Esophagus mucosa (tissue), 1 donor: ENCODE results near the gene GARIN5B. TPM values are rescaled to one million over a fixed set of nuclear protein-coding genes. Genes with fewer than 3 reads are reported as not detected.

Source experiments
- ATAC-seq: fragments of 200-7000 bp; cut with Tn5 transposase; one replicate; pipeline ENCODE4 v1.9.1; 2020
- total RNA-seq: library from RNA; stranded (reverse); gene quantifications from one replicate; pipeline ENCODE4 v1.2.4, GENCODE V29; 2023
- donor health status: DM: yes; HTN: yes; CAD: no.

GARIN5B gene
- total RNA-seq, 1 donor from 2014 or later: not detected

DNA sequence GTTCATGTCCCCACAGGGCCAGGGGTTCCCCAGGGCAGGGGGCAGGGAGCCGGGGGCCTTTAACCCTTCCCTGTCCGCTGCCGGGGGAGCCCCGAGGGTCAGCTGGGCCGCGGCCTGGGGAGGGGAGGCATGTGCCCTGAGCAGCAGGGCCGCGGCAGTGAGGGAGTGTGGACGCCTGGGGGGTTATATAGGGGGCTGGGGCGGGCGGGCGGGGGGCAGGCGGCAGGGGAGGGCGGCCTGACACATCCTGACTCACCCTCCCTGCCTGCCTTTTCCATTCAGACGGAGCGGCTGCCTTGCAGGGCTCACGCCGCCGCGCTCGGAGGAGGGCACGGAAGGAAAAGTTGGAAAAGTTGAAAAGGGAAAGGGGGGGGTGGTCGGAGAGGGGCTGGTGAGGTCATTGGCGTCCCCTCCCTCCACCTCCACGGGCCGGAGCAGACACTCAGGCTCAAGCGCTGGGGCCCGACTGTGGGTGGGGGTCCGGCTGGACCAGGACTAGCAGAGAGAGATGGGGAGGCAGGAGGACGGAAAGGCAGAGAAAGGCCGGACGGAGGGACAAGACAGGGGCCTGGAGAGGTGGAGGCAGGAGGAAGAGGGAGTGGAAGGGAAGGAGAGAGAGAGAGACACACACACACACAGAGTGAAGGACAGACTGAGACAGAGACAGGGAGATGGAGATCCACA lies 7.4 kb upstream of the GARIN5B start, which contains the start of gene IL11:
IL11 (minus strand) TSS at position 159 of the 684 bp plus-strand sequence; CDS start at position 6, 153 bp downstream.
- ATAC-seq: no peak

DNA sequence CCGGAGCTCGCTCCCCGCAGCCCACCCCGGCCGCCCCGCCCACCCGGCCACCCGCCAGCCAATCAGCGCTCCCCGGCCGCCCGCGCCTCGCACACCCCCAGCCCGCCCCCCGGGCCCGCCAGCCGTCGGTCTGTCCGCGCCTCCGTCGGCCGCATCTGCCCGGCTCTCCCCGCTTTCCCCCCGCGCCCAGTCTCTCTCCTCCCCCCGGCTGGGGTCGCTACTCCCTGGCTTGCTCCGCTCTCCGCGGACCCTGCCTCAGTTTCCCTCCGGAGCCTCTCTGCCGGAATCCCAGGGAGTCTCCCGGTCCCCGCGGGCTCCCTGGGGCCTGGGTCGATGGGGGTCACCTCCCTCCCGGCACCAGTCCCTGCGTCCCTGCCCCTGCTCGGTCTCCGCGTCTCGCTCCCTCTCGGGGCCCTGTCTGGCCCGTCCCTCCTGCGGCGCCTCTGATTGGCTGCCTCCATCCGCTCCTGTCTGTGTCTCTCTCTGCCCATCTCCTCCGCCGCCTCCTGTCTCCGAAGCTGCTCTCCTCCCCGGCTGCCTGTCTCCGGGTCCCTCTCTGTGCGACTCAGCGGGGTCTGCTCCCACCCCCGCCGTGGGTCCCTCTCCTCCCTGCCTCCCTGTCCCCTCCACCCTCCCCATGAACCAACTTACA lies 6.7 kb upstream of the GARIN5B start:
- peak; percentile 2 for ATAC-seq

DNA sequence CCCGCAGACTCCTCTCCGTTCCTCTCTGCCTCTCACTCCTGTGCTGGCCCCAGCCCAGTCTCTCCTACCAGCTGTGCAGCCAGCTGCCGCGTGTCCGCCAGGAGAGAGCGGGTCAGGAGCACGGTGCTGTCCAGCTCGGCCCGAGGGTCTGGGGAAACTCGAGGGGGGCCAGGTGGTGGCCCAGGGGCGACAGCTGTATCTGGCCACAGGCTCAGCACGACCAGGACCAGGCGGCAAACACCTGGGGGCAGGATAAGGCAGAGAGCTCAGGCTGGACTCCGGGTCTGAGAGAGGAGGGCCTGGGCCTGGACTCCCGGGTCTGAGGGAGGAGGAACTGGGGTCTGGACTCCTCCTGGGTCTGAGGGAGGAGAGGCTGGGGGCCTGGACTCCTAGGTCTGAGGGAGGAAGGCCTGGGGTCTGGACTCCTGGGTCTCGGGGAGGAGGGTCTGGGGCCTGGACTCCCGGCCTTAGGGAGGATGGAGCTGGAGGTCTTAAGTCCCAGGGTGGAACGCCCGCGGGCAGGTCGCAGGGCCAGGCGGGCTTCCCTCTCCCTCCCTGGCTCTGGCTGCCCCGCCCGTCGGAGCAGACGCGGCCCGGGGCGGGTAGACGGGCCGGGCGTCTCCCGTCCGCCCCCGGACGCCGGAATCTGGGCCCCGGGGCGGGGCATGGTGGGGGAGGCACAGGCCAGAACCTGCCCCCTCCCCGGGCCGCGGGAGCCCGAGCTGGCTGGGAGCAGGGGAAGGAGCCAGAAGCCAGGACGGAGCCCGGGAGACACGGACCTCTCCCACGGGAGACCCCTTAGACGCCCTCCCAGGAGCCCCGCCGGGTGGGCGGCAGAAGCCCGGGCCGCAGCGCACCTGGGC lies 5.9 kb upstream of the GARIN5B start:
- ATAC-seq: peak; percentile 31

DNA sequence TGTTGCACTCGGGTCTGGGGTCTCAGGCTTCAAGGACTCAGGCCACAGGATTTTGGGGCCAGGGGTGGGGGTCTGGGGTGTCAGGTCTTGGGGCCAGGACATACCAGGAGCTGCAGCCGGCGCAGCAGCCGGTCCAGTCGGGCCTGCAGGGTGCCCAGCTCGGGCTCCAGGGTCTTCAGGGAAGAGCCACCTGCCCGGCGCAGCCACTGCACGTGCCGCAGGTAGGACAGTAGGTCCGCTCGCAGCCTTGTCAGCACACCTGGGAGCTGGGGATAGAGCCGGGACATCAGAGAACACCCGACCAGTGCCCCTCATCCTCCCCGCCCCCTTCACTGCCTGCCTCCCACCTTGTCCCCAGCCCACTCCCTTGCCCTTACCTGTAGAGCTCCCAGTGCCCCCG lies 5.0 kb upstream of the GARIN5B start:
- no peak for ATAC-seq

DNA sequence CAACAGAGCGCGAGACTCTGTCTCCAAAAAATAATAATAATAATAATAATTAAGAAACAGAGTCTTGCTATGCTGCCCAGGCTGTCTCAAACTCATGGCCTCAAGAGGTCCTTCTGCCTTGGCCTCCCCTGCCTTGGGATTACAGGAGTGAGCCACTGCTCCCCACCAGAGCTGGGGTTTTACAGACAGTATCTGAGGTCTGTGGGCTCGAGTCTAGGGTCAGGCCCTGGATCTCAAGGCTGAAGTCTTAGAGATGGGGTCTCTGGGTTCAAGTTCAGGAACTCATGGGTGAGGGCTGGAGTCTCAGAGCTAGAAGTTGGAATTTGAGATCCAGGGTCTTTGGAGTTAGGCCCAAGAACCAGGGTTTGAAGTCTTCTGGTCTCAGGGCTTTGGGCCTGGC lies 3.7 kb upstream of the GARIN5B start:
- no peak for ATAC-seq

DNA sequence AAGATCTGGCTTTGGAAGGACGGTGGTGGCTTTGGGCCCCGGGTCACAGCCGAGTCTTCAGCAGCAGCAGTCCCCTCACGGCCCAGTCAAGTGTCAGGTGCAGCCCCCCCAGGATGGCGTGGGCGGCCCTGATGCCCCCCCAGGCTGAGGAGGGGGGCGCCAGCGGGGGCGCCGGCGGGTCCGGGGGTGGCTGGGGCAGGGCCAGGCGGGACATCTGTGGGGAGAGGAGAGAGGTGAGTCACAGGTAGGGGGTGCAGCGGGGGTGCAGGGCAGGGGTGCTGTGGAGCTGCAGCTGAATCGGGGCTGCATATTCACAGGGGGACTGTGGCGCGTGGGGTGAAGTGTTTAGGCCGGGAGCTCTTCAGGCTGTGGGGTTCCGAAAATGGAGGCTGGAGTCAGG lies 2.9 kb upstream of the GARIN5B start:
- ATAC-seq: no peak

DNA sequence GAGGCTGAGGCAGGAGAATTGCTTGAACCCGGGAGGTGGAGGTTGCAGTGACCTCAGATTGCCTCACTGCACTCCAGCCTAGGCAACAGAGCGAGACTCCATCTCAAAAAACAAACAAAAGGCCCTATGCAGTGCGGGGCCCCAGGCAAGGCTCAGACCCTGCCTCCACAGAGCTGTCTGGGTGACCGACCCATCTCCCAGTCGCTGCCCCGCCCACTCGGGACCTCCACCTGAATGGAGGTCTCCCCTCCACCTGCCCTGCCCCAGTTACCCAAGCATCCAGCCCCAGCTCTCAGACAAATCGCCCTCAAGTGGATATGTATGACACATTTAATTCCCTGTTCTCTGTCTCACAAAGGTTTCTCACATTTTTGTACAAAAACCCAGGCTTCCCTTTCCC lies 2.2 kb upstream of the GARIN5B start:
- ATAC-seq: no peak

DNA sequence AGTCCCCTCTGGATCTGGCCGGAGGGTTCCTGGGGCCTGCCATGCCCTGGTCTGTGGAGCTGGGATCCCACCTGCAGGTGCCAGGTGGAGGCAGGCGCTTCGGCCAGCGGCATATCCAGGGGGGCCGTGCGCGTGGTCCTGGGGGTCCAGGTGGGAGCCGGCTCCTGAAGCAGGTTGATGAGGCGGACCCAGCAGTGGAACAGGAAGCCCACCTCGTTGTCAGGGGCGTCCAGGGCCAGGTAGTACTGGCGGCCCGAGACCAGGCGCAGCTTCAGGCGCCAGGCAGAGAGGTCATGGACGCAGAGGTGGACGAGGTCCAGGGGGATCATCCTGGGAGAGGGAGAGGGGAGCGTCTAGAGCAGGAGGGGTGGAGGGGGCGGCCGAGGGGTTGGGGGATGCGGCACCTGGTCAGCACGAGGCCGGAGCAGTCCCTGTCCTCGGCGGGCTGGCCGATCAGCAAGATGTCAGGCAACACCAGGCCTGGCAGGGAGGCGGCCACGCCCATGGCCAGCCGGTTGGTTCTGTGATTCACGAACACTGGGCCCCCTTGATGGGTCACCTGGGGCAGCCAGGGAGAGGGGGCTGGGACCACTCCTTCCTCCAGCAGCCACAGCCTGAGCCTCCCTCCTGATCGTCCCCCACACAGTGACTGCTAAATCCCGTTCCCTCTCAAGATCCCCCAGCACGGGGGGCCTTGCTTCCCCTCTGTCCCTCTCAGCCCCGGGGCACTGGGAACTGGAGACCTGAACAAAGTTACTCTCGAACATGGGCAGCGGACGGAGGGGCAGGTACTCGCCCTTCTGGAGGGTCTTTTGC lies 678 bp downstream of the GARIN5B start:
- no peak for ATAC-seq

DNA sequence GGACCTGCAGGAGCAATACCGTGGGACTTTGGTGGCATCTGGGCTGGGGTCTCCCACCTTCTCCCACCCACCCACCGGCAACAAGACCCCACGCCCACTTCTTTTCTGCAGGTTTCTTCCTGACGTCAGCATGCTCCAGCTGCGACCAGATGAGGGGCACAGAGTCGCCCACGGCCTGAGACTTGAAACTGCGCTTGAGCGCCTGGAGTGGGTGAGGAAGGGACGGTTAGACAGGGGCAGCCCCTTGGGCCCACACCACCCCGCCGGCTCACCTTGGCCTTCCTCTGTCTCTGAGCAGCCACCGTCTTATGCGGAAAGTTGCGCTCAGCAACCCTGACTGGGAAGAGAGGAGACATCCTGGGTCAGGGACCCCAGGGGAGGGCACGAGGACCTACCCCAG lies 2.2 kb downstream of the GARIN5B start:
- no peak for ATAC-seq

DNA sequence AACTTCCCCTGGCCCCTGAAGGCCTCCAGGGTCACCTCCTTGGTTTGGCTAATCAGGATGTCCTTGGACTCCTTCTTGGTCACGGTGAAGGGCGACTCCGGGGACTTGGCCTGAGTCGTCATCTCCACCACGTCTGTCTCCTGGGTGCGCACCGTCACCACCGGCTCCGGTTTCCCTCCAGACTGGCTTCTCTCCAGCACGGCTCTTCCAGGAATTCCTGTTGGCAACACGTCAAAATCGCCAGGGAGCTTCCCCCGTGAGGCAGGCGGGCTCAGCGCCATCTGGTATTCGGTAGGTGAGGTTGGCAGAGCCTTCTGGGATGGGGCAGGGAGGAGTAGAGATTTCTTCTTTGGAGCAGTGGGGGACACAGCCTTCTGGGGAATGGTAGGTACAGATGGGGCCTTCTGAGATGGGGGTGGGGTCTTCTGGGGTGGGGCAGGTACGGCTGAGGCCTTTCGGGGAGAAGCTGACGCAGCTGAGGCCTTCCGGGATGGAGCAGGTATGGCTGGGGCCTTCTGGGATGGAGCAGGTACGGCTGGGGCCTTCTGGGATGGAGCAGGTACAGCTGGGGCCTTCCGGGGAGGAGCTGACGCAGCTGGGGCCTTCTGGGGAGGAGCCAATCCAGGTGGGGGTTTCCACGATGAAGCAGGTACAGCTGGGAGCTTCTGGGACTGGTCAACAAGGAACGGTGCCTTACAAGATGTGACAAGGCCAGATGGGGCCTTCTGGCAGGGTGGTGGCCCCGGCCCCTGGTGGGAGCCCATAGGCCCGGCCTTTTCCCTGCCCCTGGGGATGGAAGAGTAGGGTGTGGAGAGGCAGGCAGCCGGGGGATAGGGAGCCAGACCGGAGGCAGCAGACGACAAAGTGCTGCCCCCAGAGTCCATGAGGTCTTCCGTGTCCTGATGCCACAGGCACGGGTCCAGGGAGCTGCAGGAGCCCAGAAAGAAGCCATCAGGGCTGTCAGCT lies 3.8 kb downstream of the GARIN5B start:
- no peak for ATAC-seq

DNA sequence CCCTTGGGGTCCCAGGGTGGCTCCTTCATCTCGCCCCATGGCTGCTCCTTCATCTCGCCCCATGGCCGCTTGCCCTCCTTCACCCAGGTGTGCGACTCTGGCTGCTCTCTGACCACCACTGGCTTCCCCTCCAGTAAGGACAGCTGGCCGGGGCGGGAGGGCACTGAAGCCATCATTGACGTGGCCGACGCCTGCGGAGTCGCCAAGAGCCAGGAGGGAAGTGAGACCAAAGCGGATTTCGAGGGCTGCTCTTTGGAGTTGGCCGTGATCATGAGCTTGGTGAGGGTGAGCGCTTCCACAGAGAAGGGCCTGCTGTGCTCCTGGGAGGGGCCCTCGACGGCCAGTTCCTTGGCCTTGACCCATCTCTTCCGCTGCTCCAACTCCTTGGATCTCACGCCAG lies 4.6 kb downstream of the GARIN5B start:
- ATAC-seq: no peak

DNA sequence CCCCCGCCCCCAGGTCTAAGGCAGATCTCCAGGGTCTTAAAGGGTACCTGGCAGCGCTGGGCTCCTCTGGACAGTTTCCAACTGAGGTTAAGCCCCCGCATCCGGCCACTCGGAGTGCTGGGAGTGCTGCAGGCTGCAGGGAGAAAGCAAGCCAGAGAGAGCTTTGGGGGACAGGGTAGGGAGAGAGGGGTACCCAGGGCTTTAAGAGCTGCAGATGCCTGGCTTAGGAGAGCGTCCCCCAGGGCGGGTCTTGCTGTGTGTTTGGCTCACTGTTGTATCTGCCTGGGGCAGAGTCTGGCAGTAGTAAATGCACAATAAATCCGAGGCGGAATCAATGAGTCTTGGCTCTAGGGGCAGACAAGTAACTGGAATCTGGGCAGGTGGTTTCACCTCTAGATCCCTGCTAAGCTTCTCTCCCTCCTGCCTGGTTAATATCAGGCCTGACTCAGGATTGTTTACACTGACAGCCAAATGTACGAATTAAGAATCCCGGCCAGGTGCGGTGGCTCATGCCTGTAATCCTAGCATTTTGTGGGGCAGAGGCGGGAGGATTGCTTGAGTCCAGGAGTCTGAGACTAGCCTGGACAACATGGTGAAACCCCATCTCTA lies 7.7 kb downstream of the GARIN5B start:
- ATAC-seq: peak; percentile 52

DNA sequence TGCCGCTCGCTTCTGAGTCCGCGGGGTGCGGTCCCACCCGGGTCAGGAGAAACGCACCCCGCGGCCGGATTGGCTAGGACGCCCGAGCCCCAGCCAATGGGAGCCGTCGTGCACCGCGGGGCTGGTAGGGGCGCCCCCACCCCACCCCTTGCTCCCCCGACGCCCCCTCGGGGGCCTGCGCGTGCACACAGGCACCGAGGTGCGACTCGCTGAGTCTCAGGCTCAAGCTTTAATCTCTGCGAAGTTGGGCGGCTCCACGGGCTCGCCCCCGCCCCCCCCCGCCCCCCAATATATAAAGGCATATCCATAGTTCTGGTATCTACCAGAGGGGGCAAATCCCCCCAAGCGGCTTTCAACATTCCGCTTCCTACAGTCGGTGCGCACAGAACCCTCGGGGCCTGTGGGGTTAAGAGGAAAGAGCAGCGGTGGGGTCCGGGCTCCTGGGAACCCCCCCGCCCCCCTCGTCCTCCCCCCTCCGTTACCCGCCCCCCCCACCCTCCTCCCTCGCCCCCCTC lies 8.3 kb downstream of the GARIN5B start, which contains the start of gene COX6B2:
COX6B2 (minus strand) TSS at position 22 of the 515 bp plus-strand sequence. CDS start 198 bp downstream, outside the sequence.
- ATAC-seq: peak; percentile 12

DNA sequence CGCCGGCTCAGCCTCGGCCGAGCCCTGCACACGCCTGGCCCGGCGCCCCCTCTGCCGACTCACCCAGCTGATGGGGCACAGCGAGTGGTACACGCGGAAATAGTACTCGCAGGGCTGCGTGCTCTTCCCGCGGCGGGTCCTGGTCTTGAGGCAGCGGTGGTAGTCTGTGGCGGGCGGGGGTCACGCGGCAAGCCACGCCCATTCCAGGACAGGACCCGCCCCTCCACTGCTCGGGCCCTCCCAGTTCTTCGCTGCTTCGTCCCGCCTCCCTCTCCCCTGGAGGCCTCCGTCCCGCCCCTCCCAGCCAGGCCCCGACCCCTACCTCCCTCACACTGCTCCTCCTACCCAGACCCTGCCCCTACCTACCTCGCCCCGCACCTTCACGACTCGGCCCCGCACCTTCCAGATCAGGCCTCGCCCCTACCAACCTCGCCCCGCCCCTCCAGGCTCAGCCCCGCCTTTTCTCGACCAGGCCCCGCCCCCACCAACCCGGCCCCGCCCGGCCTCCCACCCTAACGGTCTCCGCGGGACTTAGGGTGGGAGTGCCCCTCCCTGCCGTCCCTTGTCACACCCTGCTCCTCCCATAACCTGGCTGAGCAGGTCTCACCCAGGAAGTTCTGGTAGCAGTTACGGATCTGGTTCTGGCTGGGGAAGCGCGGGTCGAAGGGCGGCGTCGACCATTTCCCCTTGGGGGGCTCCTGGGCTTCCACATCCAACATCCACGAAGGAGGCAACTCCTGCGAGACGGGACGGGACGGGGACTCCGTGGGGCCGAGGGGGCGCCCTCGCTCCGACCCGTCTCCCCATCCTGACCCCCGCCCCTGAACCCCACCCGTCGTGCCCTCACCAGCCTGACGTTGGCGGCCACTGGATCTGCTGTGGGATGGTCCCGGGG lies 9.0 kb downstream of the GARIN5B start:
- ATAC-seq: peak; percentile 62

DNA sequence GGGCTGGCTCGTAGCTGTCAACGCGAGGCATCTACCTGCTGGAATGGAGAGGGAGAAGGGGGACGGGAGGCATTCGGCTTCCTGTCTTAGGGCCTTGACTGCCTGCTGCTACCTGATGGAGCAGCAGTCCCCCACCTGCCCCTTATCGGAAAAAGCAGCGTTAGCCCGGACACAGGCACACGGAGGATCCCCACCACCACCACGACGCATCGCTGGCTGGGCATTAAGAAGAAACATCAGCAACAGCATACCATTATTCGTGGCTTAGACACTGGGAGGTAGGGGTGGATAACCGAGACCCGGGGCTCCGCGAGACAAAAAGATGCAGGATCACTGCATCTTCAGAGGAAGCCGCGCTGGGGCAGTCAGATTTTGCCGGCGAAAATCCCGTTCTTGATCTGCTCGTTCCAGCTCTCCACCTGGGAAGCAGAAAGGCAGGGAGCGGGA lies 9.7 kb downstream of the GARIN5B start:
- no peak for ATAC-seq

DNA sequence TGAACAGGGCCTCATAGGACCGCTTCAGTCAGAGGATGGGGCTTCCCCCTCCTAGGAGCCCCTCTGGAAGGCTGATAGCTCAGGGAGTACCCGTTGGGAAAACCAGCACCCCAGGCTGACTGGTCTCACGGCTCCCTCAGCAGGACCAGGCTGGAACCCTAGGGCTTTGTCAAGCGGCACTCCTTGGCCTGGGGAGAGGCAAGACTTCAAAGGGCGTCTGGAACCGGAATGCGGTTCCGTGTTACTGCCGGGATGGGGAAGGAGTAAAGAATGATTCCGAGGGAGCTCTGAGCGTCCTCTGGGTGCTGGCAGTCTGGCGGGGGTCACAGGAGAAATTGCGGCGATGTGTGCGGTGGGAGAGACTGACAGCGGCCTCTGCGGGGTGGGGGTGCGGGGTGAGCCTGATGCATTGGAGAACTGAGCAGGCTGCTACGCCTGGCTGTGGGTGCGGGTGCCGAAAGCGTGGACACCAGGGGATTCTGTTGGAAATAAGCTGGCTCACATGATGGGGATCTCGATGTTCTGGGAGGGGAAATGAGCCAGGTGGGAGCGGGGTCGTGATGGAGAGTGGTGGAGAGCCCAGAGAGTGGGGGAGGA lies 10.4 kb downstream of the GARIN5B start:
- ATAC-seq: no peak

DNA sequence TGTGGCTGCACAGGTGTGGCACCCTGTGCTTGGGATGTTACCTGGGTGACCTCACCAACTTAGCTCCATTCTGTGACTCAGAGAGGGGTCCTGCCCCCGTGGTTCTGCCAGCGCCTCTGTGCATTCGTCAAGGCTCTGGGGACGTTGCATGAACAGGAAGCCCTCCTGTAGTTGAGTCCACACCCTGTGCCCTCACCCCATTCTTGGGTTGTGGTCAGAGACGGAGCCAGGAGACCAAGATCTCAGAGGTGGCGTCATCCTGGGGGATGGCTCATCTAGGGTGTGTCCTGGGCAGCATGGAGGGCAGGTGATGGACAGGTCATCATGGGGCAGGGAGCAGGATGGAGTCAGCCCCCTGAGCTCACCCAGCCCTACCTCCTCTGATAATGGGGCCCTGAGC lies 11.0 kb downstream of the GARIN5B start:
- peak; percentile 35 for ATAC-seq

DNA sequence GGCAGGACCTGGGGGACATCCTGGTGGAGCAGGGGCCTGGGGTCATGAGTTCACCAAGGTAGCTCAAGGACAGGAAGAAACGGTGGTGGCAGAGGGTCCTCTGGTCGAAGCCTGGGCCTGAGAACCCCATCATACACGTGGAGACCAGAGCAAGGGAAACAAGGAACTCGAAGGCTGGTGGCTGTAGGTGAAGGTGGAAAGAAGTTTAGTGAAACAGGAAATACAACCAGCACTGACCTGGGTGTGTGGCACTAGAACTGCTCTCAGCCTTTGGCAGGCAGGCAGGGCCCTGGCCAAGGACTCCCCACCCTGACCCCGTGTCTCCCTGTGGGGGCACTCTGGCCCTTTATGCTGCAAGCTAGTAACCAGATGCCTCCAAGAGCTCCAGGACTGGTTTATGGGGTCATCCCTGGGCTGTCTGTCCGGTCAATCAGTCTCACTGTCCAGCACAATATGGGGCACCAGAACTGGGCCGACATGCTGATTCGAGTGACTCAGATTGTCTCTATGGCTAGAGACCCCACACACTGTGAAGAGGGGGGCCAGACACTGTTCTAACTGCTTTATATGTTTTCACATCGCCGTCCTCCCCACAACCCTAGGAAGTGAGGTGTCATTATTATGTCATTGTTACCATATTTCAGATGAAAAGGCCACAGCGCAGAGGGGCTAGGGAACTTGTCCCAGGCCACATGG lies 12.3 kb downstream of the GARIN5B start:
- no peak for ATAC-seq
